ENCODE results near the gene TEX14. TPM values are rescaled to one million over a fixed set of nuclear protein-coding genes. Genes with fewer than 3 reads are reported as not detected.

TEX14 gene
- total and polyA plus RNA-seq, 2 donors (not counting 3 experiments of a cell fraction or from before 2014, with no cell fraction given): 0.10 TPM; not detected in 1

DNA sequence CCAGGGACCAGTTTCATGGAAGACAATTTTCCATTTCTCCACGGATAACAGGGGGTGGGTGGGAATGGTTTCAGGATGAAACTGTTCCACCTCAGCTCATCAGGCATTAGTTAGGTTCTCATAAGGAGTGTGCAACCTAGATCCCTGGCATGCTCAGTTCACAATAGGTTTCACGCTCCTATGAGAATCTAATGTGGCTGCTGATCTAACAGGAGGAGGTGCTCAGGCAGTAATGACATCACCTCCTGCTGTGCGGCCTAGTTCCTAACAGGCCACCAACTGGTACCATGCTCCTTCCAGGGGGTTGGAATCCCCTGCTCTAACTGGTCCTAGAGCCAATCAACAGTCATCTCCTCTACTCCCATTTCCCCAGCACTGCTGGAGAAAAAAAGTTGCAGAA is 19.9 kb downstream of the TEX14 start:
- no peaks in the 10 kb centered on the region for H3K27me3 ChIP-seq (ENCODE audit: control insufficient read depth in 2 of 2, insufficient read depth in 2 of 2, low read length in 2 of 2)
- no peak overlapping the region for H2AFZ ChIP-seq (ENCODE audit: low read depth, low read length)
- no peak for FAIRE-seq
- no peak overlapping the region for H3K9ac ChIP-seq (replicated peaks; ENCODE audit: extremely low read depth, insufficient read depth, low read length)
- POLR2A ChIA-PET: interaction anchor here (3.1 kb wide), 1 partner anchor 41 kb away, joined by 13 read pairs; no protein-coding TSS in a partner anchor
- H3K79me2 ChIP-seq (ENCODE audit: control insufficient read depth, insufficient read depth, low read length): no peaks in the 10 kb centered on the region
- dilution Hi-C loops (cut with MboI; ENCODE audit: extremely low pct_ligation_motif_present, low sequenced_read_pairs): no loop called here
- peaks cover 2% of the 10 kb centered on the region for H3K4me1 ChIP-seq (ENCODE audit: control insufficient read depth, extremely low read depth, insufficient read depth, low read length)
- no peak overlapping the region for H3K4me2 ChIP-seq (ENCODE audit: insufficient read depth, low read length)
- no TSS peak for BruUV-seq (replicated peaks)
- H4K20me1 ChIP-seq (replicated peaks; ENCODE audit: control insufficient read depth, extremely low read depth, insufficient read depth, low read length): no peaks in the 10 kb centered on the region
- CTCF ChIA-PET: no interaction called here
- no peak for TF ChIP-seq MYC (IDR thresholded peaks at IDR 0.05; ENCODE audit: low read depth, low read length)
- TF ChIP-seq EZH2 (IDR thresholded peaks at IDR 0.05; ENCODE audit: borderline replicate concordance, low read depth, low read length, severe bottlenecking): no peak
- TF ChIP-seq, protein P1, sequence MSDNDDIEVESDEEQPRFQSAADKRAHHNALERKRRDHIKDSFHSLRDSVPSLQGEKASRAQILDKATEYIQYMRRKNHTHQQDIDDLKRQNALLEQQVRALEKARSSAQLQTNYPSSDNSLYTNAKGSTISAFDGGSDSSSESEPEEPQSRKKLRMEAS (IDR thresholded peaks at IDR 0.05; ENCODE audit: insufficient read depth, insufficient read length): no peak
- TF ChIP-seq GATA2 (IDR thresholded peaks at IDR 0.05; ENCODE audit: insufficient read depth, insufficient read length, low read depth, low read length): no peak
- no peak for TF ChIP-seq JUN (IDR thresholded peaks at IDR 0.05; ENCODE audit: borderline replicate concordance, insufficient read depth, insufficient read length, low read depth)
- TF ChIP-seq, protein P2, sequence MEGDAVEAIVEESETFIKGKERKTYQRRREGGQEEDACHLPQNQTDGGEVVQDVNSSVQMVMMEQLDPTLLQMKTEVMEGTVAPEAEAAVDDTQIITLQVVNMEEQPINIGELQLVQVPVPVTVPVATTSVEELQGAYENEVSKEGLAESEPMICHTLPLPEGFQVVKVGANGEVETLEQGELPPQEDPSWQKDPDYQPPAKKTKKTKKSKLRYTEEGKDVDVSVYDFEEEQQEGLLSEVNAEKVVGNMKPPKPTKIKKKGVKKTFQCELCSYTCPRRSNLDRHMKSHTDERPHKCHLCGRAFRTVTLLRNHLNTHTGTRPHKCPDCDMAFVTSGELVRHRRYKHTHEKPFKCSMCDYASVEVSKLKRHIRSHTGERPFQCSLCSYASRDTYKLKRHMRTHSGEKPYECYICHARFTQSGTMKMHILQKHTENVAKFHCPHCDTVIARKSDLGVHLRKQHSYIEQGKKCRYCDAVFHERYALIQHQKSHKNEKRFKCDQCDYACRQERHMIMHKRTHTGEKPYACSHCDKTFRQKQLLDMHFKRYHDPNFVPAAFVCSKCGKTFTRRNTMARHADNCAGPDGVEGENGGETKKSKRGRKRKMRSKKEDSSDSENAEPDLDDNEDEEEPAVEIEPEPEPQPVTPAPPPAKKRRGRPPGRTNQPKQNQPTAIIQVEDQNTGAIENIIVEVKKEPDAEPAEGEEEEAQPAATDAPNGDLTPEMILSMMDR (IDR thresholded peaks at IDR 0.05; ENCODE audit: extremely low read depth in 1 of 2, insufficient read depth in 1 of 2, low read depth in 1 of 2, low read length in 2 of 2): no peak
- TF ChIP-seq POLR2AphosphoS5 (IDR thresholded peaks at IDR 0.05; ENCODE audit: insufficient read depth, low read depth, low read length): no peak
- no peak for TF ChIP-seq FOS (IDR thresholded peaks at IDR 0.05; ENCODE audit: borderline replicate concordance, insufficient read depth, low read length)
- TF ChIP-seq POLR2A (IDR thresholded peaks at IDR 0.05; ENCODE audit: low read depth, low read length): no peak
- H3K9me3 ChIP-seq (replicated peaks; ENCODE audit: control insufficient read depth, insufficient read depth, low read length): no peaks in the 10 kb centered on the region
- no peak overlapping the region for H3K4me3 ChIP-seq (replicated peaks in 1 of 3; ENCODE audit: insufficient read depth in 1 of 3, low read depth in 1 of 3, low read length in 3 of 3)
- DNase-seq (ENCODE audit: low read depth, low spot score): no peak
- intact Hi-C loops (cut with micrococcal nuclease): no loop called here
- H3K9me1 ChIP-seq (replicated peaks; ENCODE audit: control insufficient read depth, extremely low read depth, insufficient read depth, low read length): no peaks in the 10 kb centered on the region
- H3K36me3 ChIP-seq (ENCODE audit: control insufficient read depth in 2 of 2, extremely low read depth in 1 of 2, insufficient read depth in 2 of 2, low read length in 2 of 2): no peaks in the 10 kb centered on the region
- no peak overlapping the region for H3K27ac ChIP-seq (ENCODE audit: insufficient read depth, low read depth, low read length)

Data from endothelial cell of umbilical vein (primary cell).